Measurements from ENCODE around the gene KAT6B. TPM values are rescaled to one million over a fixed set of nuclear protein-coding genes. Genes with fewer than 3 reads are reported as not detected.
A peak's percentile ranks its signal among the peaks of the same experiment; 100 is the strongest.

The KAT6B gene
- total RNA-seq, 1 donor from 2014 or later, result 41.1 TPM

DNA sequence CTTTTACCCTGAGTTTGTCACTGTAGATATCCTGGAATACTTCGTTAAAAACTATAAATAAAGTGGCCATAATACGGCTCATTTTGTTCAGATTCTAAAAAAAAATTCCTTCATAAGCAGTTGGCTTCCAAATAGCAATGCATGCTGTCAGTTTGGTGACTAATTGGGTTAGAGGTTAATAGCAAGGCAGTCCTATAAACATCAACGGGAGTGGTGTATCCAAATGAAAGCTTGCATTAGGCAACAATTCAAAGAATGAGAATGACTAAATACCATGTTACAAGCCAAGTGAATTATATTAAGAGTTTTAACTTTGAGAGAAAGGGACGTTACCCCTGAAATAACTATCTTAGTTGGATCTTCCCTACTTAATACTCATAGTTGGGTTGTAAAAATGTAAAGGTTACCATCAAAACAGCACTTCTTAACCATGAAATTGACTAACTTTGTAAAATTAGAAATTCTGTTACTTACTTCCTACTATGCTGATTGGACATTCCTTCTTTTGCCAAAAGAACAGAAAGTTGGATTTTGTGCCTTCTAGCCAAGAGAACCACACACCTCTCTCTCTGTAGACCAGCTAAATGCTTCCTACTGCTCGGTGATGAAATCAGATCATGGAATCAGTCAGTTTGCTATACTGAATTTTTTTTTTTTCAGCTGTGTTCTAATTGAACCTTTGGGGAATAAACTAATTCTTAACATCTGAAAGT is 98.0 kb downstream of the KAT6B start:
- no peaks in the 10 kb centered on the region for H3K9me3 ChIP-seq
- peak overlapping the region; percentile 67 to 78 for H3K27ac ChIP-seq
- H3K4me1 ChIP-seq, result peaks cover 6 to 37% of the 10 kb centered on the region in 2 donors
- H3K36me3 ChIP-seq, result no peaks in the 10 kb centered on the region
- TF ChIP-seq, protein P1, sequence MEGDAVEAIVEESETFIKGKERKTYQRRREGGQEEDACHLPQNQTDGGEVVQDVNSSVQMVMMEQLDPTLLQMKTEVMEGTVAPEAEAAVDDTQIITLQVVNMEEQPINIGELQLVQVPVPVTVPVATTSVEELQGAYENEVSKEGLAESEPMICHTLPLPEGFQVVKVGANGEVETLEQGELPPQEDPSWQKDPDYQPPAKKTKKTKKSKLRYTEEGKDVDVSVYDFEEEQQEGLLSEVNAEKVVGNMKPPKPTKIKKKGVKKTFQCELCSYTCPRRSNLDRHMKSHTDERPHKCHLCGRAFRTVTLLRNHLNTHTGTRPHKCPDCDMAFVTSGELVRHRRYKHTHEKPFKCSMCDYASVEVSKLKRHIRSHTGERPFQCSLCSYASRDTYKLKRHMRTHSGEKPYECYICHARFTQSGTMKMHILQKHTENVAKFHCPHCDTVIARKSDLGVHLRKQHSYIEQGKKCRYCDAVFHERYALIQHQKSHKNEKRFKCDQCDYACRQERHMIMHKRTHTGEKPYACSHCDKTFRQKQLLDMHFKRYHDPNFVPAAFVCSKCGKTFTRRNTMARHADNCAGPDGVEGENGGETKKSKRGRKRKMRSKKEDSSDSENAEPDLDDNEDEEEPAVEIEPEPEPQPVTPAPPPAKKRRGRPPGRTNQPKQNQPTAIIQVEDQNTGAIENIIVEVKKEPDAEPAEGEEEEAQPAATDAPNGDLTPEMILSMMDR (IDR thresholded peaks at IDR 0.05), result no peak
- no peak for DNase-seq (ENCODE audit: low spot score in 2 of 2)
- no peaks in the 10 kb centered on the region for H3K27me3 ChIP-seq
- intact Hi-C loops (cut with DNase I), result loop anchor here (2.0 kb wide), 1 partner anchor 100 kb away; no protein-coding TSS in a partner anchor
- H3K4me3 ChIP-seq, result peak overlapping the region; percentile 11 to 23

DNA sequence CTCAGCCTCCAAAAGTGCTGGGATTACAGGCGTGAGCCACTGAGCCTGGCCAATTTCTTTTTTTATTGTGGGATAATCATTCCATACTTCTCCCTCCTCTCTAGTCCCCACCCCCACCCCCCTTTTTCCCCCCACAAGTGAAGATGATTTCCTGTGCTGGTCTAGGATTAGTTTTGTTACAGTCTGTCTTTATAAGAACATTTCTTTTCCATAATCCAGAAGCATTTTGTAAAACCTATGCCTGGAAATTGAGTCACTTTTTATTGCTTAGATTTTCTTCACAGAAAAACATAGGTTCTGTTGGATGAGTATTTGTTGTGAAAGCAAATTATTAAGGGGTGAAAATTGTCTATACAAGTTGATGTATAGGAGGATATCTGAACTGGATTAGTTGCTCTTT is 98.9 kb downstream of the KAT6B start:
- Histone ChIP-seq H3K4me3 (no peak overlapping the region), H3K27ac (peak overlapping the region; percentile 67 to 78), H3K36me3 (no peaks in the 10 kb centered on the region), H3K27me3 (no peaks in the 10 kb centered on the region), H3K4me1 (peaks cover 6 to 37% of the 10 kb centered on the region in 2 donors), H3K9me3 (no peaks in the 10 kb centered on the region)
- DNase-seq (ENCODE audit: low spot score in 2 of 2), result no peak
- intact Hi-C loops (cut with DNase I), result loop anchor here (2.0 kb wide), 1 partner anchor 100 kb away; no protein-coding TSS in a partner anchor
- TF ChIP-seq, protein P1 (IDR thresholded peaks at IDR 0.05), result no peak

DNA sequence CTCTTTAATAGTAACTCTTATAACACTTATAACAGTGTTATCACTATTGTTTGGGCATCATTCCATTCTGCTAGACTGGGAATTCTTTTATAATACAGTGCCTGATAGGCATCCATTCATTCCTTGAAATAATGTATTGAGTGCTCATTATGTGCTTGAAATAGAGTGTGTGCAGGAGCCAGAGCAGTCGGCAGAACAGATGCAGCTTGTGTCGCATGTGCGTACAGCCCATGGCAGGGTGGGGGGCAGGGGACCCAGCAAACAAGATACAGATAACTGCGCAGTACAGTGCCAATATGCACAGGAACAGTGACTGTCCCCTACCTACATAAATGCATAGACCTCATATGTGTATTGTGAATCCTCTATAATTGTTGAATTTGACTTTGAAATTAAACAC is 99.3 kb downstream of the KAT6B start:
- Histone ChIP-seq H3K4me3 (no peak overlapping the region), H3K27me3 (no peaks in the 10 kb centered on the region), H3K36me3 (no peaks in the 10 kb centered on the region), H3K9me3 (no peaks in the 10 kb centered on the region), H3K4me1 (peaks cover 6 to 39% of the 10 kb centered on the region in 2 donors), H3K27ac (peak overlapping the region in 1 of 2 donors; percentile 78)
- DNase-seq (ENCODE audit: low spot score in 2 of 2), result no peak
- intact Hi-C loops (cut with DNase I), result loop anchor here (2.0 kb wide), 1 partner anchor 101 kb away; no protein-coding TSS in a partner anchor
- TF ChIP-seq, protein P1 (IDR thresholded peaks at IDR 0.05), result no peak

DNA sequence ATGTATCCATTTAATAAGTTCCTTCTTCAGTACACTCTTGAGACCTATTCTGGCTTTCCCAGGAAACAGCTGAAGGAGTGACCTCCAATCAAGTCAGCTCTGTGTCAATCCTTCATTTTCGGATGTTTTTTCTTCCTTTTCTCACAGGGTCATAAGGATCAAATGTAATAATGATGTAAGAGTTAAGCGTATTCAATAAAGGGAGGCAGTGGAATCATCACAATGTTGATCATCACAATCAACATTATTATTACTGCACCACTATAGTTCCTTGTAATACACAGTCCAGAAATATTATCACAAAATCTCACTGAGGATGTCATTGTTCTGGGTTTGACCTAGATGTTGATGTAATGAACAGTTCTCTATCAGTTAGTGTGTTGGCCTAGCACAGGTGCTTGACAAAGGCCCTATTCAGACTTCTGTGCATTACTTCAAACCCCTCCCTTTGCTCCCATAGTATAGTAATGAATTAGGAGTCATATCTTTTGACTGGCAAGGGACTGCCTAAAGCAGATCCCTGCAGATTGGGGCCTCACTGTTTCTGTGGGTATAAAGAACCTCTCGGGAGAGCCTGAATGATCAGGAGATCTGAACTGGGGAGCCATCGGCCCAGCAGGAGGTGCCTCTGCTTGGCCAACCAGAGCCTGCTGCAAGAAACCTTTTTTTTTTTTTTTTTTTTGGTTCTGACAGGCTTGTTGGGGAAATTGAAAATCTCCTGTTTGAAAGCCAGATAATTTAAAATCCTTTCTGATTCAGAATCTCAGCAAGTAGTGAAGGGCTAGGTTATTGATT is 100.6 kb downstream of the KAT6B start:
- Histone ChIP-seq H3K27me3 (no peaks in the 10 kb centered on the region), H3K27ac (peak overlapping the region in 1 of 2 donors; percentile 72)

DNA sequence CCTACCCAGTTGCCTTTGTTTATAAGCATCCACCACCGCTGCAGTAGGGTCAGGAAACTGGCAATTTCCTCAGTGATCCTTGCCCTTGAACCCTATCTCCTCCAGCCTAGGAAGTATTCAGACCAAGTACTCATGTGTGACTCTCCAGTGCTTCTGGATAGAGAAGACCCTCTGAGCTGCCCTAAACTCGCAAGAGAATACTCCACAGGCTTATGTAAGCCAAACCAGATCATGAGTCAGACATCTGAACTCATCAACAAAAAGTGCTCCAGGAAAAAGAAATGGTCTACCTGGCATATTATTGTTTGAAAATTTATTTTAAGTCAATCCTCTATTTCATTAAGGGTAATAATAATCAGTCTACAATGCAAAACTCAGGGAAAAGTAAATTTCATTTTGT is 101.3 kb downstream of the KAT6B start:
- Histone ChIP-seq H3K27ac (peak overlapping the region; percentile 72 to 74), H3K4me1 (peaks cover 6 to 37% of the 10 kb centered on the region in 2 donors), H3K36me3 (no peaks in the 10 kb centered on the region), H3K4me3 (no peak overlapping the region), H3K9me3 (no peaks in the 10 kb centered on the region), H3K27me3 (no peaks in the 10 kb centered on the region)
- no peak for DNase-seq (ENCODE audit: low spot score in 2 of 2)
- TF ChIP-seq, protein P1 (IDR thresholded peaks at IDR 0.05), result no peak
- intact Hi-C loops (cut with DNase I), result no loop called here

More for the DNA sequence above, 100.6 kb downstream of the KAT6B start:
- no peak for DNase-seq (ENCODE audit: low spot score in 2 of 2)
- TF ChIP-seq, protein P1 (IDR thresholded peaks at IDR 0.05), result no peak
- Histone ChIP-seq H3K4me1 (peaks cover 6 to 39% of the 10 kb centered on the region in 2 donors), H3K9me3 (no peaks in the 10 kb centered on the region), H3K36me3 (no peaks in the 10 kb centered on the region), H3K4me3 (no peak overlapping the region)
- intact Hi-C loops (cut with DNase I), result no loop called here
